NB4 (cell line): Measurements from ENCODE around the gene GRPR.

Experiments used
- DNase-seq: peaks from one replicate; pipeline ENCODE4 v3.0.0; 2010; ENCODE audit warnings: low read depth
- H3K4me3 ChIP-seq: one replicate; pipeline ENCODE4 v1.5.1; 2011; ENCODE audit warnings: mild to moderate bottlenecking, low read depth, low read length, moderate library complexity
- MYC ChIP-seq: IDR thresholded peaks from 2 replicates; pipeline ENCODE4 v1.6.1; 2011; ENCODE audit warnings: low read depth, low read length
- POLR2A ChIP-seq: IDR thresholded peaks from 2 replicates; pipeline ENCODE4 v1.6.1; 2011; ENCODE audit warnings: mild to moderate bottlenecking; ENCODE audit not compliant: insufficient read length; ENCODE audit errors: extremely low read depth
- TF ChIP-seq, protein P1 (sequence below): IDR thresholded peaks from one replicate; pipeline ENCODE4 v1.5.1; 2012; ENCODE audit warnings: low read depth, low read length
- TF ChIP-seq, protein P2 (sequence below): IDR thresholded peaks from 2 replicates; pipeline ENCODE4 v1.6.1; 2011; ENCODE audit warnings: low read depth, low read length

GRPR gene

DNA sequence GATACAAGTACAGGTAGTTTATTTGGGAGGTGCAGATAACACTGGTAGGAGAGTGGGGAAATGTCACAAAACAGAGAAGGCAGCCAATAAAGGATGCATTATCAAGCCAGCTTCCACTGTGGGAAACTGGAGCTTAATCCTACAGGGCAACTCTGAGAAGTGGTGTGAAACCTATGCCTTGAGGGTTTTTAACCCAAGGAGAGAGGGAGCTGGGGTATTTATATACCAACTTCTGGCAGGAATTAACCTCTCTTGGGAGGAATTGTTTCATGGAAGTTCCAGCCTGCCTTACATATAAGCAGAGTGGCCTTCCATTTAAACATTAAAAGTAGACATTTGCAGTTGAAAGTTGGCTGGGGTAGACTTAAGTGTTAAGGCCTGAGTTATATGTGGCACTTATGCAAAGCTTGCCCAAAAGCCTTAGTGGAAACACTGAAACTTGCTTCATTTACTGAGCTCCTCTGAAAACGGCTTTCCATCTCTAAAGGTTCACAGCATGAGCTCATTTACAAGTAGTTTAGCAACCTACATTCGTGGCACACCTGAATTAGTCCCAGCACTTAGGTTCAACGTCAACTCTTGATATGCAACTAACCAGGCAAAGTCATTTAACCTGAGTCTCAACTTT, 63.1 kb downstream of the GRPR start:
- DNase-seq, result no peak
- H3K4me3 ChIP-seq, result no peak overlapping the region
- TF ChIP-seq POLR2A (no peak), MYC (no peak)
- TF ChIP-seq, protein P1, sequence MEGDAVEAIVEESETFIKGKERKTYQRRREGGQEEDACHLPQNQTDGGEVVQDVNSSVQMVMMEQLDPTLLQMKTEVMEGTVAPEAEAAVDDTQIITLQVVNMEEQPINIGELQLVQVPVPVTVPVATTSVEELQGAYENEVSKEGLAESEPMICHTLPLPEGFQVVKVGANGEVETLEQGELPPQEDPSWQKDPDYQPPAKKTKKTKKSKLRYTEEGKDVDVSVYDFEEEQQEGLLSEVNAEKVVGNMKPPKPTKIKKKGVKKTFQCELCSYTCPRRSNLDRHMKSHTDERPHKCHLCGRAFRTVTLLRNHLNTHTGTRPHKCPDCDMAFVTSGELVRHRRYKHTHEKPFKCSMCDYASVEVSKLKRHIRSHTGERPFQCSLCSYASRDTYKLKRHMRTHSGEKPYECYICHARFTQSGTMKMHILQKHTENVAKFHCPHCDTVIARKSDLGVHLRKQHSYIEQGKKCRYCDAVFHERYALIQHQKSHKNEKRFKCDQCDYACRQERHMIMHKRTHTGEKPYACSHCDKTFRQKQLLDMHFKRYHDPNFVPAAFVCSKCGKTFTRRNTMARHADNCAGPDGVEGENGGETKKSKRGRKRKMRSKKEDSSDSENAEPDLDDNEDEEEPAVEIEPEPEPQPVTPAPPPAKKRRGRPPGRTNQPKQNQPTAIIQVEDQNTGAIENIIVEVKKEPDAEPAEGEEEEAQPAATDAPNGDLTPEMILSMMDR, result no peak
- TF ChIP-seq, protein P2, sequence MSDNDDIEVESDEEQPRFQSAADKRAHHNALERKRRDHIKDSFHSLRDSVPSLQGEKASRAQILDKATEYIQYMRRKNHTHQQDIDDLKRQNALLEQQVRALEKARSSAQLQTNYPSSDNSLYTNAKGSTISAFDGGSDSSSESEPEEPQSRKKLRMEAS, result no peak

DNA sequence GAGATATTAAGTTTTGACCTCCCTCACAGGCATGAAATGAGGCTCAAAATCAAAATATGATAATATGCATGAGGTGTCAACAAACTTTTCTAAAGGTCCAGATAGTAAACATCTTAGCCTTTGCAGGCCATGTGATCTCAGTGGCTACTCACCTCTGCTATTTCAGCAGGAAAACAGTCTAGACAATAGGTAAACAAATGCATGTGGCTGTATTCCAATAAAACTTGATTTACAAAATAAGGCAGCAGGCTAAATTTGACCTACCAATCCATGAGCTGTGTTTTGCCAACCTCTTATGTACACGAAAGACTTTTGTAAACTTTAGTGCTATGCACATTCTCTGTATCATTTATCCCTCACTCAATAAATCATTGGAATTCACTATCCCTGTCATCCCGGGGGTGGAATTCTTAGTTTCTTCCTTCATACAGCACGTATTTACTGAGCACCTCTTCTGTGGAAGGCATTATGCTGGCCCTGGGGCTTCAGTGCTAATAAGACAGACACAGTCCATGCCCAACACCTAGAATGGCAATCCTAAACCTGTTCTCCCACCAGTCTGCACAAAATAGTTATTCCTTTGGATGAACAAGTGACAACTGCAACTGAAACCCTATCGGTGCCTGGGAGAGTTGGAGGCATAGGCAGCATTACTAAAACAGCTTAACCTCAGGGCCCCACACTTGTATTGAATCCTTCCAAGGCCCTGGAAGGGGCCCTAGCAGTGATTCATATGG, 63.8 kb downstream of the GRPR start:
- no peak for DNase-seq
- H3K4me3 ChIP-seq, result no peak overlapping the region
- TF ChIP-seq, protein P1, result no peak
- TF ChIP-seq MYC, result no peak
- TF ChIP-seq POLR2A, result no peak
- TF ChIP-seq, protein P2, result no peak

DNA sequence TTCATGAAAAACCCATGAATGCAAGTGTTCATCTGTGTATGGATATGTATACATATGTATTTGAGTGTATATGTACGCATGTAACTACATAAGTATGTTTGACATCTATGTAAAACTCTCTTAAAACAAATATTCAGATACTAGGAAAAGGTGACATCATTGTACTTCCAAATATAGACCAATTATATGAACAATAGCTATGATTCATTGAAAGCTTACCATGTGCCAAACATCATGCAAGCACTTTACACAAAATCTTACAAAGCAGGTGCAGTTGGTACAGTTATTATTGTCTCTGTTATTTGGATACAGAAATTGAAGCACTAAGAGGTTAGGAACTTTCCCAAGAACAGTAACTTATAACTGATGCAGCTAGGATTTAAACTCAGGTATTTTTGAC, 65.3 kb downstream of the GRPR start:
- no peak for DNase-seq
- H3K4me3 ChIP-seq, result no peak overlapping the region
- TF ChIP-seq POLR2A, result no peak
- TF ChIP-seq, protein P1, result no peak
- TF ChIP-seq, protein P2, result no peak
- no peak for TF ChIP-seq MYC

DNA sequence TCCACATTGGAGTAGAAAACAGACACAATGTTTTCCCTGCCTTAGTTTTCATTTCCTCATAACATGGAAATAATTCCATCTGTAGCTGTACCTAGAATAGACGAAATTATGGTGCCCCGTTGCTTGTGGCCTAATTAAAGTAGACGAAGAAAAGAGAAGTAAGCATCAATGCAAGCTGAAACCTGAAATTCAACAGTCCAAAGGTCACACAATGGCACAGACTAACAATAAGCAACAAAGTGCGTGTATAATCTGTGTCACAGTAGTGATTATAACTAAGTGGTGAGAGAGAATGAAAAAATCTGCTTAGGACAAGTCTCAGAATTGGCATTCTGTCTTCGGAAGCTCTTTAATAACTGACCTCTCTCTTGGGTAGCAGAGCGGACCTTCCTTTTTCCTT, 68.2 kb downstream of the GRPR start:
- TF ChIP-seq, protein P1, result no peak
- no peak for TF ChIP-seq MYC
- TF ChIP-seq, protein P2, result no peak
- no peak for TF ChIP-seq POLR2A
- no peak for DNase-seq
- H3K4me3 ChIP-seq, result no peak overlapping the region

DNA sequence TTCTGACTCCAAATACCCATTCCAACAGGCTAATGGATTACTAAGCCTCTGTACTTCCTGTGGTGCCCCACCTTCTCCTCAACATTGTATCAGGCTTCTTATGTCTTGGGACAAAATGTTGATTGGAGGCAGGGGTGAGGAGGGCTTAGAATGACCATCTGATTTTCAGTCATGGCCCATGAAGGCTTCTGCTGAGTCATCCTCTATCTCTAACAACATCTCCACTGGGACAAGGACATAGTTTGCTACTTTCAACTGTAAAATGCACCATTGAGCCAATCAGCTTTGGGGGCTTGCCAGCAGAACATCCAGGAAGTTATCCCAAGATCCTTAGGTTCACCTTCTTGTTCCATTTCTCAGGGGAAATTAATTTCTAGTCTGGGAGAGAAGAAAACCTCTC, 73.5 kb downstream of the GRPR start:
- no peak for DNase-seq
- TF ChIP-seq MYC (no peak), POLR2A (no peak)
- TF ChIP-seq, protein P2, result no peak
- TF ChIP-seq, protein P1, result no peak

More for the DNA sequence above, 73.5 kb downstream of the GRPR start:
- H3K4me3 ChIP-seq, result no peak overlapping the region
